Neural cell (in vitro differentiated cells): ENCODE data around the gene ZNF350. TPM values are rescaled to one million over a fixed set of nuclear protein-coding genes. Genes with fewer than 3 reads are reported as not detected.
"Not testable (repeated sequence)": the region's sequence is repeated elsewhere in the genome, so short reads cannot be mapped to it uniquely, and the experiment has no call there.

Source experiments
- H2AFZ ChIP-seq: fragments of 200-600, 300-800 bp; sonication (generic), shearing (Covaris generic); 2 replicates; pipeline ENCODE4 v1.6.0; 2014; ENCODE audit warnings: low read depth, mild to moderate bottlenecking, antibody characterized with exemption, low read length, moderate library complexity
- H3F3A ChIP-seq: fragments of 200-600 bp; shearing (Covaris generic); 2 replicates; pipeline ENCODE4 v1.6.1; 2016; ENCODE audit warnings: mild to moderate bottlenecking, moderate library complexity, mixed read lengths, antibody characterized with exemption, low read length; ENCODE audit not compliant: insufficient read depth, poor library complexity, severe bottlenecking
- H3K27ac ChIP-seq: fragments of 200-600, 300-800 bp; sonication (generic), shearing (Covaris generic); 2 replicates; pipeline ENCODE4 v1.5.1; 2014; ENCODE audit warnings: mild to moderate bottlenecking, low read length, moderate library complexity
- H3K27me3 ChIP-seq: fragments of 300-800, 200-600 bp; sonication (generic), shearing (Covaris generic); 2 replicates; pipeline ENCODE4 v1.6.0; 2014; ENCODE audit warnings: mild to moderate bottlenecking, low read depth, low read length, moderate library complexity; ENCODE audit not compliant: insufficient read depth
- H3K36me3 ChIP-seq: fragments of 300-800, 200-600 bp; sonication (generic), shearing (Covaris generic); 2 replicates; pipeline ENCODE4 v1.5.1; 2014; ENCODE audit warnings: mild to moderate bottlenecking, antibody characterized with exemption, low read length, moderate library complexity; ENCODE audit not compliant: insufficient read depth
- H3K4me2 ChIP-seq: fragments of 300-800, 200-600 bp; sonication (generic), shearing (Covaris generic); 2 replicates; pipeline ENCODE4 v1.6.0; 2014; ENCODE audit warnings: mild to moderate bottlenecking, low read length
- H3K4me3 ChIP-seq: fragments of 300-800, 200-600 bp; sonication (generic), shearing (Covaris generic); 2 replicates; pipeline ENCODE4 v1.5.1; 2014; ENCODE audit warnings: mild to moderate bottlenecking, low read length, moderate library complexity
- H3K79me2 ChIP-seq: fragments of 200-600 bp; shearing (Covaris generic); replicated peaks from 2 replicates; pipeline ENCODE4 v1.6.0; 2014; ENCODE audit warnings: mild to moderate bottlenecking, low read length, moderate library complexity; ENCODE audit not compliant: insufficient read depth
- H3K9ac ChIP-seq: fragments of 300-800, 200-600 bp; sonication (generic), shearing (Covaris generic); 2 replicates; pipeline ENCODE4 v1.6.1; 2016; ENCODE audit warnings: mild to moderate bottlenecking, low read length, mixed read lengths
- H3K9me2 ChIP-seq: fragments of 200-600 bp; shearing (Covaris generic); 2 replicates; pipeline ENCODE4 v1.6.1; 2016; ENCODE audit warnings: mild to moderate bottlenecking, low read length, mixed read lengths; ENCODE audit not compliant: insufficient read depth
- H3K9me3 ChIP-seq: fragments of 200-600, 300-800 bp; sonication (generic), shearing (Covaris generic); 2 replicates; pipeline ENCODE4 v1.6.1; 2016; ENCODE audit warnings: mild to moderate bottlenecking, mixed run types, low read length, moderate library complexity, mixed read lengths
- H4K20me1 ChIP-seq: fragments of 200-600 bp; shearing (Covaris generic); 2 replicates; pipeline ENCODE4 v1.6.1; 2016; ENCODE audit warnings: mild to moderate bottlenecking, mixed run types; ENCODE audit not compliant: insufficient read depth
- CTCF ChIP-seq: fragments of 450-650 bp; IDR thresholded peaks from 2 replicates; pipeline ENCODE4 v1.5.1; 2014; ENCODE audit warnings: antibody characterized with exemption, mild to moderate bottlenecking, moderate library complexity; ENCODE audit not compliant: poor library complexity, severe bottlenecking
- EP300 ChIP-seq: fragments of 450-650 bp; conservative IDR thresholded peaks from 2 replicates; pipeline ENCODE4 v1.6.1; 2014; ENCODE audit warnings: antibody characterized with exemption, mild to moderate bottlenecking, moderate library complexity; ENCODE audit not compliant: poor library complexity, severe bottlenecking
- EZH2 ChIP-seq: fragments of 200-600, 300-800 bp; shearing (Covaris generic), sonication (generic); IDR thresholded peaks from 2 replicates; pipeline ENCODE4 v1.6.1; 2014; ENCODE audit warnings: antibody characterized with exemption, low read length, borderline replicate concordance, mild to moderate bottlenecking; ENCODE audit not compliant: insufficient read depth, poor library complexity, severe bottlenecking
- MXI1 ChIP-seq: fragments of 450-650 bp; conservative IDR thresholded peaks from 2 replicates; pipeline ENCODE4 v1.6.1; 2014; ENCODE audit warnings: antibody characterized with exemption, mild to moderate bottlenecking; ENCODE audit not compliant: poor library complexity, severe bottlenecking
- POLR2AphosphoS5 ChIP-seq: IDR thresholded peaks from 2 replicates; pipeline ENCODE4 v1.6.1; 2012
- RAD21 ChIP-seq: fragments of 450-650 bp; conservative IDR thresholded peaks from 2 replicates; pipeline ENCODE4 v1.6.1; 2014; ENCODE audit warnings: antibody characterized with exemption, mild to moderate bottlenecking, moderate library complexity
- REST ChIP-seq: IDR thresholded peaks from 2 replicates; pipeline ENCODE4 v1.6.1; 2012; ENCODE audit warnings: borderline replicate concordance
- SMC3 ChIP-seq: fragments of 450-650 bp; conservative IDR thresholded peaks from 2 replicates; pipeline ENCODE4 v1.6.1; 2014; ENCODE audit warnings: antibody characterized with exemption, mild to moderate bottlenecking, moderate library complexity; ENCODE audit not compliant: poor library complexity
- TAF1 ChIP-seq: IDR thresholded peaks from 2 replicates; pipeline ENCODE4 v1.6.1; 2012; ENCODE audit warnings: low read depth
- polyA plus RNA-seq: library from polyadenylated mRNA; depleted of rRNA; stranded (reverse); fragments of >200 nt; gene quantifications from 2 replicates; pipeline ENCODE4 v1.2.3, GENCODE V29; 2014

ZNF350 gene
- polyA plus RNA-seq, 1 donor from 2014 or later = 7.9 TPM

- Histone ChIP-seq H4K20me1 (no peaks in the 10 kb centered on the region), H3F3A (no peaks in the 10 kb centered on the region), H3K9me2 (no peaks in the 10 kb centered on the region), H3K9ac (no peak overlapping the region), H3K27ac (no peak overlapping the region), H3K4me3 (no peak overlapping the region), H3K27me3 (no peaks in the 10 kb centered on the region), H3K4me2 (no peak overlapping the region), H3K9me3 (peaks cover 44% of the 10 kb centered on the region), H2AFZ (no peak overlapping the region), H3K79me2 (no peaks in the 10 kb centered on the region), H3K36me3 (peaks cover 52% of the 10 kb centered on the region)
- no peak for TF ChIP-seq CTCF
- TF ChIP-seq EZH2 = no peak
- no peak for TF ChIP-seq POLR2AphosphoS5
- no peak for TF ChIP-seq SMC3
- TF ChIP-seq MXI1 = no peak
These were observed 6.8 kb upstream of the ZNF350 start for GRCh38 chr19:51993422-51993821.

- Histone ChIP-seq H3K9me3 (peaks cover 9% of the 10 kb centered on the region), H3F3A (no peaks in the 10 kb centered on the region), H3K9me2 (no peaks in the 10 kb centered on the region), H3K27ac (no peak overlapping the region), H3K4me2 (no peak overlapping the region), H3K4me3 (no peak overlapping the region), H3K27me3 (no peaks in the 10 kb centered on the region), H3K9ac (no peak overlapping the region), H4K20me1 (no peaks in the 10 kb centered on the region), H3K79me2 (peaks cover 45% of the 10 kb centered on the region), H3K36me3 (no peaks in the 10 kb centered on the region), H2AFZ (no peak overlapping the region)
- TF ChIP-seq EZH2 = no peak
- TF ChIP-seq REST = no peak
- TF ChIP-seq CTCF = no peak
- TF ChIP-seq EP300 = no peak
- no peak for TF ChIP-seq MXI1
- TF ChIP-seq TAF1 = no peak
- no peak for TF ChIP-seq POLR2AphosphoS5
- no peak for TF ChIP-seq SMC3
- no peak for TF ChIP-seq RAD21
These were observed 3.3 kb downstream of the ZNF350 start for GRCh38 chr19:51983361-51983760.

GRCh38 chr19:51980926-51981325 is 5.7 kb downstream of the ZNF350 start:
- not testable (repeated sequence) for H3K4me3 ChIP-seq, H3K27ac ChIP-seq, H3K27me3 ChIP-seq, H2AFZ ChIP-seq, H3K9ac ChIP-seq, H3F3A ChIP-seq, H4K20me1 ChIP-seq, H3K9me2 ChIP-seq, H3K4me2 ChIP-seq, H3K36me3 ChIP-seq
- Histone ChIP-seq H3K9me3 (peaks cover 12% of the 10 kb centered on the region), H3K79me2 (peaks cover 38% of the 10 kb centered on the region)
